Colon (tissue), 2 donors: Measurements from ENCODE around the gene ACOXL.

Experiments
- FAIRE-seq: peaks from 2 replicates; lab custom pipeline; 2012; peaks lifted over from hg19 to GRCh38; lab: Jason Lieb, UNC
- donor health status: control.
- donor health status: control.

ACOXL gene

DNA sequence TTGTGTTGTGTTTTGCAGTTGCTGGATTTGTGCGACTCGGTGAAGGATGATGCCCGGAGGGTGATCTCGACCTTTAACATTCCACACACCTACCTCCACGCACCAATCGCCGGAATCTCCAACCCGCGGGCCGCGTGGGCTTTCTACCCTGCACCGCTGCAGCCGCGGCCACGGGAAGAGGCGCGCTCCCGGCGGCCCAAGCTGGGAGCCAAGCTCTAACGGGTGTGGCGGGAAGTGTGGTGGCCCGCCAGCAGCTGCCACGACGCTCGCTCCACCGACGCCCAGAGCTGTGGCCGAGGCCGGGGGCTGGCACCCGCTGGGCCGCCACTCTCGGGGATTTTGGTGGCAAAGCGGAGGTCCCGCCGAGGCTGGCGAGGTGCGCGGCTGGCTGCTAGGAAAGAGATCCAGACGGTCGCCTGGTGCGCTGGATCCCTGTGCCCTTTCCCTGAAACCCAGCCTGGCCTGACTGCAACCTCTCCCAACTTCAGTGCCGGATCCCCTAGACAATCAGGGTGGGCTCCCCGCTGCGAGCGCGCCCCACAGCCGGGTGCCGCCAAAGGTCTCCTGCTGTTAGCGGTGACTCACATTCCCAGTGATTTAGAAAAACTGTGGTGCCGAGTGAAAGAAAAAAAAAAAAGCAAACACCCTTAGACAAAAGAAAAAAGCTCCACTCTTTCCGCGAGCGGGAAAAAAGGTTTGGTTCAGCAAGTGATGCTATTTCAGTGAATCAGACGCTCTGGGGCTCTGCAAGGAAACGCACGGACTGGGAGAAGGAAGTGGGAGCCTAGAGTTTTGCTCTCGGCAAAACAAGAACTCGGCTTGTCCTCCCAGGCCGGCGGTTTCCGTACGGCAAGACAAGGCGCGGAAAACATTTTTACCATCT lies 385.5 kb downstream of the ACOXL start:
- no peak for FAIRE-seq

GRCh38 chr2:111118481-111118980 lies 386.2 kb downstream of the ACOXL start:
- no peak for FAIRE-seq

GRCh38 chr2:111118981-111119821 lies 386.8 kb downstream of the ACOXL start:
- no peak for FAIRE-seq

DNA sequence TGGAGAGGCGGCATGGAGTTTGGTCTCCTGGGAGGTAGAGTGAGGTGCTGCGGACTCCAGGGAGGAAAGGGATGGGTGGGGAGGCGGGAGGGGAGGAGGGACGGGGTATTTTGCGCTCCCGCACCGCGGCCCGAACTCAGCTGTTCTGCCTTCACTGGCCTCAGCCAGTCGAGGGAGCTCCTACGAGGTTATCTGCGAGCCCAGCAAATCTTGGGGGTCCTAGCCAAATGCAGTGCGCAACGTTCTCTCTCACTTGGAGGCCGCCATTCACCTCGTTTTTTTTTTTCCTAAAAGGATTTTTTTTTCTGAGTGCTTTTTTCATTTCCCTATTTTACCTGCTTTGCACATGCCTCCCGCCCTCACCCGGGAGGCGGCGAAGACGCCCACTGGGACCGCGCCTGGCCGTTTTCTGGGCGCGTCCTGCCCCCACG lies 387.5 kb downstream of the ACOXL start:
- FAIRE-seq, result no peak

GRCh38 chr2:111120253-111121027 lies 388.1 kb downstream of the ACOXL start, which contains the start of gene BCL2L11:
TSS of gene BCL2L11 (plus strand) at chr2:111120914. CDS start at chr2:111123746, 2,832 bp downstream.
- no peak for FAIRE-seq

- FAIRE-seq, result no peak
These were observed 388.9 kb downstream of the ACOXL start for GRCh38 chr2:111121028-111121827.

DNA sequence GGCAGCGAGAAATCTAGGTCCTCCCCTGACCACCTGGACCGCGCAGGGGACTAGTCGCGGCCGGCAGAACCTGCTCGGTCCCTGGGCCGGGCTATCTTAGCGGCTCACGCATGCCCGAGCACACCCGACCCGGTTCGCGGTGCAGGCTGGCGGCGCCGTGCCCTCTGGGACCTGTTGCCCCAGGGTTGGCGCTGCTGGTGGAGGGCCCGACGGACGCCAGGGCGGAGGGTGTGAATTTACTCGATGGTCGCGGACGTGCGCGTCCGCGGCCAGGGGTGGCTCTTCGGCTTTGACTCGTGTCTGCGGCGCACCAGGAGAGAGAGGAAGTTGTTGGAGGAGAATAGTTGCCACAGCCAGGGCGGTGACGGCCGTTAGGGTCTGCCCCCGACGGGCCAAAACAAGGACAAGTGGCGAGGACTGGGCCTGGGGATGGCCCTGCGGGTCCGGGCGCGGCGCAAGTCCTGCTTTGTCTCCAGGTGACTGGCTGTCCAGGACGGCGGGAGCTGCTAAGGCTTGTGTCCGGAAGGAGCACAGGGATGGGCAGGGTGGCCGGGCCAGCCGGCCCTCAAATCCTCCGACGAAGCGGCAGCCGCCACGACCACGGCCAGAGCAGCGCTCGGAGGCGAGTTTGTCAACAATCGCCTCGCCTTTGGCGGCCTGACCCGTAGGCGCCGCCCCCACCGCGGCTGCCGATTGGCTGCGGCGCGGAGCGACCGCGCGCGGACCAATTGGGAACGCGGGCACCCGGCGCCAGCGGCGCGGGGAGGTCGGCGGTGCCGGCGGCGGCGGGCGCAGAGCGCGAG lies 389.7 kb downstream of the ACOXL start:
- FAIRE-seq, result no peak

DNA sequence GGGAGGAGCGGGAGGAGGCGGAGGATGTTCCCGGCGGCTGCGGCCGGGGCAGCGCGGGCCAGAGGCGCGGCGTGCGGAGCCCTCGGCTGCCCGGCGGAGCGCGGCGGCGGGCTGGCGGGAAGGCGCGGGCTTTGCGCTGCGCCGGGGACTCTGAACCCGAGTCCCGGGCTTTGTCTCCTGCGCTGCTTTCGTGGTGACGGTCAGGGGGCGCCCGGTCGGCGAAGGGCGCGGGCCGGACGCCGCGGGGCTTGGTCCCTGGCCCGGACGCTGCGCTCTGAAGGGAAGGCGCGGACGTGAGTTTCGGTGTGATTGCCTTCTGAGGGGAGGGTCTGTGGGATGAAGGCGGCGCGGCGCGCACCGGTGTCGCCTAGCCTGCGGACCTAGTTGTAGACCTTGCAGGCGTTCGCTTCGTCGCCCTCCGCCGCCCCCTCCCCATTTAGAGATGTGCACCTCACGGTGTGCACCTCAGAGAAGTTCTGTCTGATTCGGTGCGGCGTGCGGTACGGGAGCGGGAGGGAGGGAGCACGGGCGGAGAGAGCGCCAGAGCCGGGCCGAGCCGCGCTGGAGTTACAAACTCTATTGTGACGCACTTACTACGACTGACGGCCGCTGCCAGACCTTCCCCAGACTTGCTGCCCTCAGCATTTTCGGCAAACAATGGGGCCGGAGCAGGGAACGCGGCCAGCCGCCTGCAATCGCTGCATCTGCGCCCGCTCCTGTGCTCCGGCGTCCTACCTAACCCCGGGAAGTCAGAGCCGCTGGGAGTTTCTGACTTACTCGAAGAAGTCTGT lies 390.5 kb downstream of the ACOXL start:
- FAIRE-seq, result no peak

DNA sequence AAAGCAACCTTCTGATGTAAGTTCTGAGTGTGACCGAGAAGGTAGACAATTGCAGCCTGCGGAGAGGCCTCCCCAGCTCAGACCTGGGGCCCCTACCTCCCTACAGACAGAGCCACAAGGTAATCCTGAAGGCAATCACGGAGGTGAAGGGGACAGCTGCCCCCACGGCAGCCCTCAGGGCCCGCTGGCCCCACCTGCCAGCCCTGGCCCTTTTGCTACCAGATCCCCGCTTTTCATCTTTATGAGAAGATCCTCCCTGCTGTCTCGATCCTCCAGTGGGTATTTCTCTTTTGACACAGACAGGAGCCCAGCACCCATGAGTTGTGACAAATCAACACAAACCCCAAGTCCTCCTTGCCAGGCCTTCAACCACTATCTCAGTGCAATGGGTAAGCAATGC lies 391.4 kb downstream of the ACOXL start:
- no peak for FAIRE-seq

- FAIRE-seq, result no peak
These were observed 394.2 kb downstream of the ACOXL start for GRCh38 chr2:111126581-111126980.

DNA sequence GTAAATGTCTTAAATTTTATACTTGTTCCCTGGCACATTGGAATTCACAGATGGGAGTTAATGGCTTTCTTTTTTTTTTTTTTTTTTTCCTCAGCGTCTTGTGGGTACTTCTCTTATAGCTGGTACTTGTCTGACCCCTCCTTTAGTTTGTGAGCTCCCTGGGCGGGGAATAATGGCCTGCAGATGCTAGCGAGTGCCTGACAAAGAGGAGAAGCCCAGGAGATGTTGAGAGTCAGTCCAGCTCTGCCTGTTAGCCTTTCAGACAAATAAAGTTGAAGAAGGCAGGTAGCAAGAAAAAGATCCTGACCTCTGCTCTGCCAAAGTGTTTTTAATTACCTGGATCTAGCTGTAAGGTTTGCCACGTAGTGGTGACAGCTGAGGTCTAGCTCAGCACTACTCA lies 395.0 kb downstream of the ACOXL start:
- FAIRE-seq, result no peak

GRCh38 chr2:111128096-111128495 lies 395.7 kb downstream of the ACOXL start:
- FAIRE-seq, result no peak

GRCh38 chr2:111133603-111134002 lies 401.2 kb downstream of the ACOXL start:
- no peak for FAIRE-seq

- FAIRE-seq, result peak; percentile 85
These were observed 401.7 kb downstream of the ACOXL start for GRCh38 chr2:111134055-111134454.

DNA sequence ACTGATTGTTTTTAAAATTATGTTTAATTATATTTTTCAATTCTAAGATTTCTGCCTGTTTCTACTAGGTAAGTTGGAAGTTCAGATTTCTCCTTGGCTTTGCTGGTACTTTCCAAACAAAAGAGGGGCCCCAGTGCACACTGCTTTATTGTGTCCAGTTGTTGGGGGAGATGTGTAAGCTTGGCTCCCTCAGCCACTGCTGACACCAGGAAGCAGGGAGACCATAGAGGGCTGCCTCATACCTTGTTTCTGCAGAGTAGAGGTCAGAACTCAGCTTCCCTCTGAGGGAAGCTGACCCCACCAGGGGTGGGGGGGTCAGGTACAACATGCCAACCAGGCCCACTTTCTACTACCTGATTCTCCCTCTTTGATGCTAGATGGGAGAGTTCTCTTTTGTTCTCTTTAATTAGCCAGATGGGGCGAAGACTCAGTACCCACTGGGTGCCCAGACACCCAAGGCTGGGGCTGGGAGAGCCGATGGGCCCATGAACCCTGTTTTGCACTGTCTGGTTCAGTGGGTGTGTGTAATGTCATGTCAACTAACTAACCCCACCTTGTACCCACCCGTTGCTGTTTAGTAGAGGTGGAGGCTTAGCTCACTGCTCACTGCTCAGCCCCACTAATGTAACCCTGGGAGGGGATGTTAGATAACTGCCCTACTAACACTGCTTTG lies 403.0 kb downstream of the ACOXL start:
- FAIRE-seq, result no peak

- FAIRE-seq, result no peak
These were observed 403.5 kb downstream of the ACOXL start for GRCh38 chr2:111135910-111136297.

GRCh38 chr2:111138839-111139238 lies 406.5 kb downstream of the ACOXL start:
- FAIRE-seq, result no peak

- FAIRE-seq, result no peak
These were observed 407.4 kb downstream of the ACOXL start for GRCh38 chr2:111139637-111140317.
